Liver (tissue), 9 donors: ENCODE measurements around the gene LCN12. TPM values are rescaled to one million over a fixed set of nuclear protein-coding genes. Genes with fewer than 3 reads are reported as not detected.

Experiments
- DNase-seq: peaks from one replicate; pipeline ENCODE4 v3.0.0-alpha.2; 2017; ENCODE audit warnings: low spot score
- H3K27ac ChIP-seq, 2 donors: one replicate each; pipeline ENCODE4 v1.7.0; 2013; ENCODE audit warnings: inconsistent platforms in 2 of 2, low read length in 2 of 2, control low read depth in 1 of 2, low read depth in 1 of 2, mild to moderate bottlenecking in 1 of 2
- H3K27me3 ChIP-seq, 4 donors: one replicate each; pipeline versions ENCODE4 v1.6.1 to v1.7.0; 2013; ENCODE audit warnings: low read length in 3 of 4, inconsistent platforms in 1 of 4, mild to moderate bottlenecking in 1 of 4, moderate library complexity in 1 of 4; ENCODE audit not compliant: control insufficient read depth in 4 of 4, insufficient read depth in 4 of 4
- H3K36me3 ChIP-seq, 4 donors: one replicate each; pipeline versions ENCODE4 v1.6.1 to v1.7.0; 2013; ENCODE audit warnings: low read length in 3 of 4, mild to moderate bottlenecking in 3 of 4, low read depth in 1 of 4, moderate library complexity in 1 of 4; ENCODE audit not compliant: control insufficient read depth in 4 of 4, insufficient read depth in 3 of 4
- H3K4me1 ChIP-seq, 4 donors: one replicate each; pipeline versions ENCODE4 v1.6.1 to v1.7.0; 2013; ENCODE audit warnings: low read length in 3 of 4, mild to moderate bottlenecking in 3 of 4, moderate library complexity in 1 of 4; ENCODE audit not compliant: control insufficient read depth in 4 of 4, insufficient read depth in 4 of 4
- H3K4me3 ChIP-seq, 3 donors: one replicate each; pipeline versions ENCODE4 v1.6.1 to v1.7.0; 2013; ENCODE audit warnings: low read length in 3 of 3, control low read depth in 1 of 3, low read depth in 1 of 3, mild to moderate bottlenecking in 1 of 3
- H3K9ac ChIP-seq, 2 donors: one replicate each; pipeline ENCODE4 v1.7.0; 2013; ENCODE audit warnings: low read length in 2 of 2, mild to moderate bottlenecking in 2 of 2, moderate library complexity in 2 of 2, control low read depth in 1 of 2, low read depth in 1 of 2
- H3K9me3 ChIP-seq, 4 donors: one replicate each; pipeline versions ENCODE4 v1.6.1 to v1.7.0; 2013; ENCODE audit warnings: low read length in 3 of 4; ENCODE audit not compliant: control insufficient read depth in 4 of 4
- EGR1 ChIP-seq, 2 donors: IDR thresholded peaks; 2 replicates each; pipeline ENCODE4 v1.6.1; 2016 to 2018; ENCODE audit warnings: antibody characterized with exemption in 2 of 2, low read depth in 2 of 2
- GABPA ChIP-seq, 2 donors: IDR thresholded peaks in 1 of 2; conservative IDR thresholded peaks in 1 of 2; 2 replicates each; pipeline ENCODE4 v1.6.1; 2016; ENCODE audit warnings: antibody characterized with exemption in 2 of 2, mild to moderate bottlenecking in 1 of 2, moderate library complexity in 1 of 2
- HNF4G ChIP-seq: IDR thresholded peaks from 2 replicates; pipeline ENCODE4 v1.6.1; 2016; ENCODE audit warnings: antibody characterized with exemption
- JUND ChIP-seq, 2 donors: IDR thresholded peaks; 2 replicates each; pipeline ENCODE4 v1.6.1; 2016; ENCODE audit warnings: antibody characterized with exemption in 2 of 2
- MAX ChIP-seq: IDR thresholded peaks from 2 replicates; pipeline ENCODE4 v1.6.1; 2016; ENCODE audit warnings: antibody characterized with exemption
- NR2F2 ChIP-seq: IDR thresholded peaks from 2 replicates; pipeline ENCODE4 v1.6.1; 2016; ENCODE audit warnings: antibody characterized with exemption
- RAD21 ChIP-seq, 2 donors: IDR thresholded peaks; 2 replicates each; pipeline ENCODE4 v1.6.1; 2016; ENCODE audit warnings: antibody characterized with exemption in 2 of 2, mild to moderate bottlenecking in 2 of 2
- REST ChIP-seq: IDR thresholded peaks from 2 replicates; pipeline ENCODE4 v1.6.1; 2016; ENCODE audit warnings: antibody characterized with exemption, mild to moderate bottlenecking
- RXRA ChIP-seq, 2 donors: IDR thresholded peaks; 2 replicates each; pipeline ENCODE4 v1.6.1; 2017 to 2018; ENCODE audit warnings: antibody characterized with exemption in 2 of 2, mild to moderate bottlenecking in 1 of 2
- YY1 ChIP-seq: IDR thresholded peaks from 2 replicates; pipeline ENCODE4 v1.6.1; 2016; ENCODE audit warnings: antibody characterized with exemption, mild to moderate bottlenecking
- ZBTB33 ChIP-seq: IDR thresholded peaks from 2 replicates; pipeline ENCODE4 v1.6.1; 2016; ENCODE audit warnings: antibody characterized with exemption
- WGBS: extraction: QIAGEN DNeasy Blood & Tissue Kit; methylation state at CpG from one replicate; pipeline ENCODE4 v1.1.7; 2013; 5-methylcytosine and 5-hydroxymethylcytosine counted together
- polyA plus RNA-seq, 2 donors: library from polyadenylated mRNA; stranded (reverse) in 1 of 2; unstranded in 1 of 2; fragments of 200-250 nt in 1 of 2; fragments of >200 nt in 1 of 2; fragmentation: Nextera tagmentation in 1 of 2; extraction: Ambion mirVana in 1 of 2; gene quantifications; one replicate each; pipeline versions ENCODE4 v1.2.1 to v1.2.3, GENCODE V29; 2013 to 2015
- total RNA-seq, 2 donors: library from RNA; depleted of rRNA; stranded (reverse); fragments of >200 nt; gene quantifications; one replicate each; pipeline ENCODE4 v1.2.3, GENCODE V29; 2014
- TF ChIP-seq, protein P1 (sequence below): fragments of 150-350 bp; IDR thresholded peaks from 2 replicates; pipeline ENCODE4 v1.5.1; 2017; ENCODE audit warnings: improper control_type of control experiment, low read depth, low read length; ENCODE audit not compliant: missing input control
- TF ChIP-seq, protein P2 (sequence below): IDR thresholded peaks from 2 replicates; pipeline ENCODE4 v1.6.1; 2016; ENCODE audit warnings: antibody characterized with exemption
- donor health status: healthy.
- donor health status: healthy.
- donor health status: healthy.
- donor health status: healthy.
- donor health status: healthy.

LCN12 gene
- total and polyA plus RNA-seq, 4 donors, result 2.3 to 12.2 (median 6.2) TPM

GRCh38 chr9:136991993-136992818 is 40.1 kb downstream of the LCN12 start, which contains the start of gene PAXX:
Gene PAXX, plus strand, starts transcription at chr9:136992422. Its CDS starts 22 bp downstream, at chr9:136992444.
- Histone ChIP-seq H3K36me3 (peaks cover 0 to 3% (median 0%) of the 10 kb centered on the region in 4 donors), H3K4me1 (peaks cover 7 to 28% (median 13%) of the 10 kb centered on the region in 4 donors)
- TF ChIP-seq HNF4G, result no peak
- peak in 1 of 2 donors; percentile 36 for TF ChIP-seq GABPA (IDR thresholded peaks at IDR 0.05 in 1 of 2, conservative IDR thresholded peaks at IDR 0.05 in 1 of 2)
- TF ChIP-seq YY1, result peak; percentile 33
- no peak for TF ChIP-seq REST

DNA sequence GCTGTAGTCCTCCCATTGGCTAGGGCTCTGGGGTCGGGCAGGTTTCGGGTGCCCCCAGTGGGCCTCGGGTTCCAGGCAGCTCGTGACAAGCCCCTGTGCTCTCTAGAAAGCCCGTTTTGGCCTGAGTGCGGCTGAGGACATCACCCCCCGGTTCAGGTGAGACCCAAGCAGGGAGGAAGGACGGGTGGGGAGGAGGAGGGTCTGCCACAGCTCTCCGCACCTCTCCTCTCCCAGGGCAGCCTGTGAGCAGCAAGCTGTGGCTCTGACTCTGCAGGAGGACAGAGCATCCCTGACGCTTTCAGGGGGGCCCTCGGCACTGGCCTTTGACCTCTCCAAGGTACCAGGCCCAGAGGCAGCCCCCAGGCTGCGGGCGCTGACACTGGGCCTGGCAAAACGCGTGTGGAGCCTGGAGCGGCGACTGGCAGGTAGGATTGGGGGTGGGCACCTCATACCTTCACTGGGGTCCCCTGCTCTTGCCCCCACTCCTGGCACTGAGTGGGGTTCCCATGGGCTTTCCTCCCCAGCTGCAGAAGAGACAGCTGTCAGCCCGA is 40.8 kb downstream of the LCN12 start:
- peaks cover 7 to 32% (median 15%) of the 10 kb centered on the region in 4 donors for H3K4me1 ChIP-seq
- peak overlapping the region in 1 of 2 donors; percentile 92 for H3K9ac ChIP-seq
- TF ChIP-seq, protein P1, sequence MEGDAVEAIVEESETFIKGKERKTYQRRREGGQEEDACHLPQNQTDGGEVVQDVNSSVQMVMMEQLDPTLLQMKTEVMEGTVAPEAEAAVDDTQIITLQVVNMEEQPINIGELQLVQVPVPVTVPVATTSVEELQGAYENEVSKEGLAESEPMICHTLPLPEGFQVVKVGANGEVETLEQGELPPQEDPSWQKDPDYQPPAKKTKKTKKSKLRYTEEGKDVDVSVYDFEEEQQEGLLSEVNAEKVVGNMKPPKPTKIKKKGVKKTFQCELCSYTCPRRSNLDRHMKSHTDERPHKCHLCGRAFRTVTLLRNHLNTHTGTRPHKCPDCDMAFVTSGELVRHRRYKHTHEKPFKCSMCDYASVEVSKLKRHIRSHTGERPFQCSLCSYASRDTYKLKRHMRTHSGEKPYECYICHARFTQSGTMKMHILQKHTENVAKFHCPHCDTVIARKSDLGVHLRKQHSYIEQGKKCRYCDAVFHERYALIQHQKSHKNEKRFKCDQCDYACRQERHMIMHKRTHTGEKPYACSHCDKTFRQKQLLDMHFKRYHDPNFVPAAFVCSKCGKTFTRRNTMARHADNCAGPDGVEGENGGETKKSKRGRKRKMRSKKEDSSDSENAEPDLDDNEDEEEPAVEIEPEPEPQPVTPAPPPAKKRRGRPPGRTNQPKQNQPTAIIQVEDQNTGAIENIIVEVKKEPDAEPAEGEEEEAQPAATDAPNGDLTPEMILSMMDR, result no peak
- TF ChIP-seq ZBTB33, result no peak
- no peak for TF ChIP-seq REST
- TF ChIP-seq RAD21 (IDR thresholded peaks at IDR 0.05), result no peak
- TF ChIP-seq RXRA (IDR thresholded peaks at IDR 0.05), result no peak
- TF ChIP-seq EGR1 (IDR thresholded peaks at IDR 0.05; ENCODE audit: low read depth in 2 of 2), result no peak
- no peak for TF ChIP-seq GABPA (IDR thresholded peaks at IDR 0.05 in 1 of 2, conservative IDR thresholded peaks at IDR 0.05 in 1 of 2)
- no peak for TF ChIP-seq NR2F2
- no peak for TF ChIP-seq HNF4G
- no peak for TF ChIP-seq JUND (IDR thresholded peaks at IDR 0.05)
- TF ChIP-seq, protein P2, sequence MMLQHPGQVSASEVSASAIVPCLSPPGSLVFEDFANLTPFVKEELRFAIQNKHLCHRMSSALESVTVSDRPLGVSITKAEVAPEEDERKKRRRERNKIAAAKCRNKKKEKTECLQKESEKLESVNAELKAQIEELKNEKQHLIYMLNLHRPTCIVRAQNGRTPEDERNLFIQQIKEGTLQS, result no peak
- TF ChIP-seq MAX, result no peak
- H3K4me3 ChIP-seq, result peak overlapping the region; percentile 61 to 81 (median 79)
- peaks cover 0 to 3% (median 0%) of the 10 kb centered on the region in 4 donors for H3K36me3 ChIP-seq
- no peak for DNase-seq
- peak overlapping the region in 1 of 2 donors; percentile 67 for H3K27ac ChIP-seq
- WGBS, result 54% methylated on average over 18 of the region's 18 CpGs
- no peaks in the 10 kb centered on the region for H3K27me3 ChIP-seq
- H3K9me3 ChIP-seq, result no peaks in the 10 kb centered on the region

More at GRCh38 chr9:136991993-136992818, 40.1 kb downstream of the LCN12 start, which contains the start of gene PAXX:
- Histone ChIP-seq H3K9ac (peak within 1 kb of the TSS in 1 of 2 donors; percentile 92), H3K27me3 (no peaks in the 10 kb centered on the region), H3K9me3 (no peaks in the 10 kb centered on the region), H3K4me3 (peak within 1 kb of the TSS; percentile 61 to 81 (median 79)), H3K27ac (peak within 1 kb of the TSS; percentile 52 to 67)
- WGBS, result 2% methylated on average over 92 of the region's 92 CpGs
- DNase-seq, result peak; percentile 91
